CD4-positive, alpha-beta memory T cell (primary cell): Measurements from ENCODE around the gene TXK. TPM values are rescaled to one million over a fixed set of nuclear protein-coding genes. Genes with fewer than 3 reads are reported as not detected.

Experiments used
- CTCF ChIA-PET: fragments of 350-600 bp; sonication (Branson Sonifier 250); formaldehyde crosslinking; loops from one replicate; lab custom pipeline; 2021; ENCODE audit warnings: inconsistent platforms; ENCODE audit not compliant: partially characterized antibody; lab: Charles Lee
- POLR2A ChIA-PET: fragments of 350-600 bp; sonication (Branson Sonifier 250); formaldehyde crosslinking; loops from one replicate; lab custom pipeline; 2021; ENCODE audit not compliant: partially characterized antibody; lab: Charles Lee
- DNase-seq, 5 donors: peaks; one replicate each; pipeline versions ENCODE4 v3.0.0 to v3.0.0-alpha.2; 2020 to 2022; ENCODE audit warnings: mixed read lengths in 1 of 5
- H3K27ac ChIP-seq: one replicate; pipeline ENCODE4 v1.7.0; 2013; ENCODE audit warnings: low read depth, low read length
- H3K27me3 ChIP-seq: 2 replicates; pipeline ENCODE4 v1.7.0; 2013; ENCODE audit warnings: mild to moderate bottlenecking, low read length, moderate library complexity; ENCODE audit not compliant: insufficient read depth
- H3K36me3 ChIP-seq: 2 replicates; pipeline ENCODE4 v1.7.0; 2013; ENCODE audit warnings: mild to moderate bottlenecking, low read length, moderate library complexity; ENCODE audit not compliant: insufficient read depth
- H3K4me1 ChIP-seq: 2 replicates; pipeline ENCODE4 v1.7.0; 2013; ENCODE audit warnings: mild to moderate bottlenecking, low read length, moderate library complexity; ENCODE audit not compliant: insufficient read depth
- H3K4me3 ChIP-seq, 2 donors: one replicate each; pipeline ENCODE4 v1.7.0; 2013; ENCODE audit warnings: low read length in 2 of 2, mild to moderate bottlenecking in 1 of 2
- H3K9me3 ChIP-seq, 2 donors: one replicate each; pipeline ENCODE4 v1.7.0; 2013; ENCODE audit warnings: low read length in 2 of 2, control low read depth in 1 of 2; ENCODE audit not compliant: control insufficient read depth in 1 of 2
- H3K27ac Mint-ChIP-seq, 7 donors: one replicate each; pipeline ENCODE4 v1.8.0; 2020 to 2021; ENCODE audit warnings: mixed read lengths in 7 of 7, mild to moderate bottlenecking in 6 of 7, inconsistent platforms in 3 of 7, moderate library complexity in 3 of 7
- H3K27me3 Mint-ChIP-seq, 2 donors: one replicate each; pipeline ENCODE4 v1.8.0; 2020 to 2021; ENCODE audit warnings: mixed read lengths in 2 of 2
- H3K36me3 Mint-ChIP-seq, 2 donors: one replicate each; pipeline ENCODE4 v1.8.0; 2020 to 2021; ENCODE audit warnings: mixed read lengths in 2 of 2, inconsistent platforms in 1 of 2, mild to moderate bottlenecking in 1 of 2
- H3K4me1 Mint-ChIP-seq, 4 donors: one replicate each; pipeline ENCODE4 v1.8.0; 2020 to 2021; ENCODE audit warnings: mixed read lengths in 4 of 4, mild to moderate bottlenecking in 1 of 4
- H3K4me3 Mint-ChIP-seq, 8 donors: one replicate each; pipeline ENCODE4 v1.8.0; 2020 to 2021; ENCODE audit warnings: mixed read lengths in 8 of 8, mild to moderate bottlenecking in 7 of 8, moderate library complexity in 6 of 8, inconsistent platforms in 3 of 8
- H3K9me3 Mint-ChIP-seq, 8 donors: one replicate each; pipeline ENCODE4 v1.8.0; 2020 to 2021; ENCODE audit warnings: mixed read lengths in 8 of 8, mild to moderate bottlenecking in 5 of 8, inconsistent platforms in 3 of 8, moderate library complexity in 1 of 8
- intact Hi-C: fragments of 100-400 bp; cut with micrococcal nuclease; formaldehyde crosslinking; loops from one replicate; pipeline ENCODE4 v1.15.1; 2023
- polyA plus RNA-seq, 2 donors: library from polyadenylated mRNA; unstranded; fragments of 300-500 nt; fragmentation: Illumina TruSeq; gene quantifications; one replicate each; pipeline ENCODE4 v1.2.3, GENCODE V29; 2021
- total RNA-seq, 2 experiments: library from RNA; stranded (reverse); gene quantifications; one replicate each; pipeline ENCODE4 v1.2.3, GENCODE V29; 2021

The TXK gene
- total and polyA plus RNA-seq, 4 experiments from 2014 or later: 44.8 to 54.0 (median 51.0) TPM

- peaks cover 32 to 51% of the 10 kb centered on the region in 2 donors for H3K36me3 Mint-ChIP-seq
- Histone ChIP-seq H3K27me3 (no peaks in the 10 kb centered on the region), H3K36me3 (no peaks in the 10 kb centered on the region), H3K4me1 (no peaks in the 10 kb centered on the region), H3K9me3 (peaks cover 0 to 13% of the 10 kb centered on the region in 2 donors), H3K4me3 (no peak overlapping the region), H3K27ac (no peak overlapping the region)
- no peak overlapping the region for H3K27ac Mint-ChIP-seq
- peaks cover 0 to 47% (median 38%) of the 10 kb centered on the region in 8 donors for H3K9me3 Mint-ChIP-seq
- intact Hi-C loops: no loop called here
- ChIA-PET POLR2A (no interaction called here), CTCF (interaction anchor here (1.7 kb wide), 1 partner anchor 26 kb away, joined by 4 read pairs; no protein-coding TSS in a partner anchor)
- H3K4me3 Mint-ChIP-seq: no peak overlapping the region
- H3K27me3 Mint-ChIP-seq: no peaks in the 10 kb centered on the region
- no peaks in the 10 kb centered on the region for H3K4me1 Mint-ChIP-seq
- no peak for DNase-seq
These were observed 19.9 kb upstream of the TXK start for GRCh38 chr4:48153791-48154550.

GRCh38 chr4:48152259-48152658, 18.2 kb upstream of the TXK start:
- POLR2A ChIA-PET: no interaction called here
- no peak overlapping the region for H3K4me3 Mint-ChIP-seq
- no peaks in the 10 kb centered on the region for H3K4me1 Mint-ChIP-seq
- no peak for DNase-seq
- Histone ChIP-seq H3K4me3 (no peak overlapping the region), H3K27ac (no peak overlapping the region), H3K27me3 (no peaks in the 10 kb centered on the region), H3K36me3 (no peaks in the 10 kb centered on the region), H3K4me1 (no peaks in the 10 kb centered on the region), H3K9me3 (peaks cover 0 to 13% of the 10 kb centered on the region in 2 donors)
- CTCF ChIA-PET: interaction anchor here (1.7 kb wide), 1 partner anchor 25 kb away, joined by 4 read pairs; no protein-coding TSS in a partner anchor
- H3K36me3 Mint-ChIP-seq: peaks cover 27 to 39% of the 10 kb centered on the region in 2 donors
- no peak overlapping the region for H3K27ac Mint-ChIP-seq
- peaks cover 0 to 44% (median 35%) of the 10 kb centered on the region in 8 donors for H3K9me3 Mint-ChIP-seq
- no peaks in the 10 kb centered on the region for H3K27me3 Mint-ChIP-seq
- intact Hi-C loops: no loop called here

GRCh38 chr4:48149827-48150370, 15.8 kb upstream of the TXK start:
- CTCF ChIA-PET: interaction anchor here (0.7 to 1.0 kb wide), 2 partner anchors 10 to 22 kb away, joined by 4 read pairs; no protein-coding TSS in a partner anchor
- POLR2A ChIA-PET: no interaction called here

GRCh38 chr4:48147621-48148020, 13.6 kb upstream of the TXK start:
- H3K4me3 ChIP-seq: no peak overlapping the region
- Mint-ChIP-seq H3K4me3 (no peak overlapping the region), H3K27me3 (no peaks in the 10 kb centered on the region), H3K27ac (no peak overlapping the region), H3K36me3 (peaks cover under 1 to 5% of the 10 kb centered on the region in 2 donors), H3K4me1 (no peaks in the 10 kb centered on the region), H3K9me3 (peaks cover 0 to 2% (median under 1%) of the 10 kb centered on the region in 8 donors)
- ChIA-PET POLR2A (no interaction called here), CTCF (interaction anchor here (1.5 to 1.6 kb wide), 2 partner anchors 20 to 39 kb away, joined by 4 to 5 read pairs; no protein-coding TSS in a partner anchor)
- no peaks in the 10 kb centered on the region for H3K4me1 ChIP-seq
- H3K27me3 ChIP-seq: no peaks in the 10 kb centered on the region
- intact Hi-C loops: no loop called here
- no peak overlapping the region for H3K27ac ChIP-seq
- no peaks in the 10 kb centered on the region for H3K36me3 ChIP-seq
- no peaks in the 10 kb centered on the region for H3K9me3 ChIP-seq
- no peak for DNase-seq

More at GRCh38 chr4:48149827-48150370, 15.8 kb upstream of the TXK start:
- H3K27ac ChIP-seq: no peak overlapping the region
- H3K4me3 ChIP-seq: no peak overlapping the region
- Mint-ChIP-seq H3K36me3 (peaks cover 8 to 17% of the 10 kb centered on the region in 2 donors), H3K4me3 (no peak overlapping the region), H3K27ac (no peak overlapping the region), H3K4me1 (no peaks in the 10 kb centered on the region), H3K9me3 (peaks cover 0 to 23% (median 19%) of the 10 kb centered on the region in 8 donors), H3K27me3 (no peaks in the 10 kb centered on the region)
- intact Hi-C loops: no loop called here
- no peaks in the 10 kb centered on the region for H3K36me3 ChIP-seq
- peaks cover 0 to 9% of the 10 kb centered on the region in 2 donors for H3K9me3 ChIP-seq
- H3K27me3 ChIP-seq: no peaks in the 10 kb centered on the region
- no peaks in the 10 kb centered on the region for H3K4me1 ChIP-seq
- no peak for DNase-seq

GRCh38 chr4:48141048-48141447, 7.0 kb upstream of the TXK start:
- H3K27me3 ChIP-seq: no peaks in the 10 kb centered on the region
- no peaks in the 10 kb centered on the region for H3K36me3 ChIP-seq
- H3K36me3 Mint-ChIP-seq: no peaks in the 10 kb centered on the region
- peaks cover 46% of the 10 kb centered on the region for H3K4me1 ChIP-seq
- no peak overlapping the region for H3K27ac Mint-ChIP-seq
- ChIA-PET POLR2A (interaction anchor here (7.7 kb wide), 1 partner anchor 12 kb away, joined by 145 read pairs; no protein-coding TSS in a partner anchor), CTCF (interaction anchor here (0.6 to 10.0 kb wide), 9 partner anchors 9 to 106 kb away, joined by 3 to 313 read pairs (median 4); no protein-coding TSS in a partner anchor)
- no peaks in the 10 kb centered on the region for H3K9me3 Mint-ChIP-seq
- peak in 4 of 5 donors; percentile 52 to 60 (median 54) for DNase-seq
- H3K27me3 Mint-ChIP-seq: no peaks in the 10 kb centered on the region
- no peak overlapping the region for H3K27ac ChIP-seq
- no peak overlapping the region for H3K4me3 ChIP-seq
- H3K9me3 ChIP-seq: no peaks in the 10 kb centered on the region
- H3K4me3 Mint-ChIP-seq: no peak overlapping the region
- intact Hi-C loops: loop anchor here (1.0 to 2.0 kb wide), 6 partner anchors 14 to 215 kb away; no protein-coding TSS in a partner anchor
- H3K4me1 Mint-ChIP-seq: peaks cover 42 to 52% (median 46%) of the 10 kb centered on the region in 4 donors

GRCh38 chr4:48139691-48140090, 5.6 kb upstream of the TXK start:
- H3K9me3 ChIP-seq: no peaks in the 10 kb centered on the region
- no peaks in the 10 kb centered on the region for H3K36me3 ChIP-seq
- DNase-seq: peak in 3 of 5 donors; percentile 15 to 47 (median 19)
- Mint-ChIP-seq H3K4me1 (peaks cover 51 to 65% (median 57%) of the 10 kb centered on the region in 4 donors), H3K27ac (peak overlapping the region; percentile 78 to 98 (median 90)), H3K4me3 (peak overlapping the region in 7 of 8 donors; percentile 58 to 83 (median 76)), H3K9me3 (peaks cover 0 to 1% (median 0%) of the 10 kb centered on the region in 8 donors), H3K36me3 (no peaks in the 10 kb centered on the region), H3K27me3 (no peaks in the 10 kb centered on the region)
- H3K4me1 ChIP-seq: peaks cover 60% of the 10 kb centered on the region
- intact Hi-C loops: loop anchor here (2.0 to 10.0 kb wide), 4 partner anchors 53 to 675 kb away; partner anchors contain the start of genes COMMD8, FRYL and NFXL1
- no peak overlapping the region for H3K4me3 ChIP-seq
- POLR2A ChIA-PET: interaction anchor here (0.8 to 7.7 kb wide), 4 partner anchors 10 to 96 kb away, joined by 3 to 145 read pairs (median 8); no protein-coding TSS in a partner anchor
- H3K27me3 ChIP-seq: no peaks in the 10 kb centered on the region
- CTCF ChIA-PET: interaction anchor here (1.0 to 10.0 kb wide), 11 partner anchors 10 to 225 kb away, joined by 3 to 313 read pairs (median 4); partner anchors contain the start of gene NFXL1
- peak overlapping the region; percentile 59 for H3K27ac ChIP-seq
